IMR-90 (cell line): ENCODE data around the gene ART3. TPM values are rescaled to one million over a fixed set of nuclear protein-coding genes. Genes with fewer than 3 reads are reported as not detected.
A peak's percentile ranks its signal among the peaks of the same experiment; 100 is the strongest.

Source experiments
- ATAC-seq: fragments of 200-7000 bp; cut with Tn5 transposase; 2 replicates; pipeline ENCODE4 v1.9.1; 2020; ENCODE audit warnings: low read depth, mild to moderate bottlenecking, moderate library complexity
- BruUV-seq: library from RNA; stranded (reverse); fragments of 400-500 nt; replicated peaks from 2 replicates; lab custom pipeline; 2021; lab: Mats Ljungman, UMichigan
- CTCF ChIA-PET: fragments of 300-600 bp; formaldehyde crosslinking; extraction: SDS; loops from one replicate; lab custom pipeline; 2021; ENCODE audit warnings: antibody characterized with exemption; lab: Yijun Ruan, JAX
- POLR2A ChIA-PET: fragments of 300-600 bp; sonication (Branson Sonifier 250); formaldehyde crosslinking; loops from one replicate; lab custom pipeline; 2022; ENCODE audit warnings: antibody characterized with exemption; ENCODE audit not compliant: unreplicated experiment; lab: Charles Lee
- DNase-seq: peaks from one replicate; pipeline ENCODE4 v3.0.0; 2013
- H2AFZ ChIP-seq: replicated peaks from 2 replicates; pipeline ENCODE3; 2013; ENCODE audit warnings: low read length, mild to moderate bottlenecking; ENCODE audit not compliant: poor library complexity
- H2AK5ac ChIP-seq: 2 replicates; pipeline ENCODE4 v1.6.1; 2013; ENCODE audit warnings: low read depth, low read length, inconsistent platforms
- H2AK9ac ChIP-seq: replicated peaks from 2 replicates; pipeline ENCODE3; 2013; ENCODE audit warnings: mild to moderate bottlenecking, low read depth, low read length, moderate library complexity; ENCODE audit not compliant: poor library complexity
- H2BK120ac ChIP-seq: 2 replicates; pipeline ENCODE4 v1.6.1; 2013; ENCODE audit warnings: low read depth, low read length, inconsistent platforms
- H2BK15ac ChIP-seq: 3 replicates; pipeline ENCODE4 v1.6.1; 2013; ENCODE audit warnings: low read depth, low read length, inconsistent platforms
- H2BK20ac ChIP-seq: 2 replicates; pipeline ENCODE4 v1.6.1; 2013; ENCODE audit warnings: low read depth, mild to moderate bottlenecking, inconsistent platforms, low read length, moderate library complexity
- H2BK5ac ChIP-seq: 2 replicates; pipeline ENCODE4 v1.6.1; 2013; ENCODE audit warnings: mild to moderate bottlenecking, low read depth, low read length, inconsistent platforms; ENCODE audit not compliant: poor library complexity, severe bottlenecking
- H3K14ac ChIP-seq: replicated peaks from 2 replicates; pipeline ENCODE4 v1.6.1; 2013; ENCODE audit warnings: low read depth, low read length, inconsistent platforms
- H3K18ac ChIP-seq: 2 replicates; pipeline ENCODE4 v1.6.1; 2013; ENCODE audit warnings: low read depth, low read length, control low read depth
- H3K23ac ChIP-seq: 2 replicates; pipeline ENCODE4 v1.6.1; 2013; ENCODE audit warnings: low read depth, low read length, inconsistent platforms
- H3K27ac ChIP-seq: 2 replicates; pipeline ENCODE4 v1.5.1; 2013; ENCODE audit warnings: mild to moderate bottlenecking, control low read depth, low read length; ENCODE audit not compliant: insufficient read depth
- H3K27me3 ChIP-seq: 2 replicates; pipeline ENCODE4 v1.6.1; 2013; ENCODE audit warnings: low read length; ENCODE audit not compliant: control insufficient read depth, insufficient read depth
- H3K36me3 ChIP-seq: 2 replicates; pipeline ENCODE4 v1.6.1; 2013; ENCODE audit warnings: low read length, mixed read lengths; ENCODE audit not compliant: control insufficient read depth, insufficient read depth
- H3K4ac ChIP-seq: 2 replicates; pipeline ENCODE4 v1.6.1; 2013; ENCODE audit warnings: low read depth, low read length, inconsistent platforms
- H3K4me1 ChIP-seq: 2 replicates; pipeline ENCODE4 v1.6.1; 2013; ENCODE audit warnings: low read length, mixed read lengths; ENCODE audit not compliant: control insufficient read depth, insufficient read depth
- H3K4me2 ChIP-seq: 2 replicates; pipeline ENCODE4 v1.6.1; 2013; ENCODE audit warnings: low read depth, mild to moderate bottlenecking, control low read depth, low read length, moderate library complexity
- H3K4me3 ChIP-seq: 2 replicates; pipeline ENCODE4 v1.5.1; 2013; ENCODE audit warnings: low read depth, mild to moderate bottlenecking, control low read depth, low read length, moderate library complexity; ENCODE audit not compliant: insufficient read depth
- H3K56ac ChIP-seq: 2 replicates; pipeline ENCODE4 v1.6.1; 2013; ENCODE audit warnings: low read length, inconsistent platforms; ENCODE audit not compliant: insufficient read depth; ENCODE audit errors: extremely low read depth
- H3K79me1 ChIP-seq, 2 experiments: 2 replicates each; pipeline ENCODE4 v1.6.1; 2013; ENCODE audit warnings: low read length in 2 of 2, inconsistent platforms in 1 of 2, low read depth in 1 of 2
- H3K9ac ChIP-seq: 2 replicates; pipeline ENCODE4 v1.6.1; 2013; ENCODE audit warnings: low read depth, low read length, control low read depth
- H3K9me1 ChIP-seq: 2 replicates; pipeline ENCODE4 v1.6.1; 2013; ENCODE audit warnings: low read length, inconsistent platforms; ENCODE audit not compliant: insufficient read depth
- H3K9me3 ChIP-seq: 2 replicates; pipeline ENCODE4 v1.6.1; 2013; ENCODE audit warnings: low read length; ENCODE audit not compliant: control insufficient read depth, insufficient read depth
- H4K20me1 ChIP-seq: 2 replicates; pipeline ENCODE4 v1.6.1; 2013; ENCODE audit warnings: low read length, inconsistent platforms; ENCODE audit not compliant: insufficient read depth
- H4K5ac ChIP-seq: 2 replicates; pipeline ENCODE4 v1.6.1; 2013; ENCODE audit warnings: mild to moderate bottlenecking, low read depth, low read length, control low read depth
- H4K8ac ChIP-seq, 2 experiments: 2 replicates each; pipeline ENCODE4 v1.6.1; 2013; ENCODE audit warnings: low read depth in 2 of 2, low read length in 2 of 2, control low read depth in 1 of 2, inconsistent platforms in 1 of 2
- H4K91ac ChIP-seq: 2 replicates; pipeline ENCODE4 v1.6.1; 2013; ENCODE audit warnings: low read depth, low read length, inconsistent platforms; ENCODE audit not compliant: insufficient read depth
- BHLHE40 ChIP-seq: fragments of 150-350 bp; IDR thresholded peaks from 2 replicates; pipeline ENCODE4 v1.6.1; 2016; ENCODE audit warnings: mild to moderate bottlenecking, low read depth, low read length
- MXI1 ChIP-seq: IDR thresholded peaks from 2 replicates; pipeline ENCODE4 v1.6.1; 2012; ENCODE audit warnings: low read depth, mild to moderate bottlenecking, low read length, moderate library complexity, borderline replicate concordance
- RAD21 ChIP-seq: IDR thresholded peaks from 2 replicates; pipeline ENCODE4 v1.6.1; 2012; ENCODE audit warnings: low read length, improper control_type of control experiment
- RFX5 ChIP-seq: IDR thresholded peaks from 2 replicates; pipeline ENCODE4 v1.8.0; 2012; ENCODE audit warnings: low read depth, mild to moderate bottlenecking, low read length, moderate library complexity
- SMC3 ChIP-seq: fragments of 150-350 bp; IDR thresholded peaks from 2 replicates; pipeline ENCODE4 v1.6.1; 2016; ENCODE audit warnings: low read depth, mild to moderate bottlenecking, antibody characterized with exemption, low read length, moderate library complexity
- WGBS, 2 experiments: methylation state at CpG; one replicate each; pipeline versions ENCODE4 v1.1.5 to v1.1.7; 2013; ENCODE audit warnings: missing lambda C conversion rate in 2 of 2; ENCODE audit not compliant: insufficient read length in 1 of 2; ENCODE audit errors: extremely low coverage in 2 of 2; 5-methylcytosine and 5-hydroxymethylcytosine counted together
- dilution Hi-C: fragments of 300-500 bp; cut with HindIII; formaldehyde crosslinking; loops from one replicate; pipeline ENCODE4 v1.14.3; 2018; ENCODE audit warnings: low sequenced_read_pairs; ENCODE audit not compliant: unreplicated experiment
- in situ Hi-C: fragments of 300-500 bp; cut with MboI; formaldehyde crosslinking; loops from 3 replicates; pipeline ENCODE4 v1.14.3; 2019; ENCODE audit warnings: low sequenced_read_pairs, inconsistent platforms, mixed read lengths
- intact Hi-C: fragments of 100-400 bp; cut with micrococcal nuclease; formaldehyde crosslinking; loops from 2 replicates; pipeline ENCODE4 v1.10.0; 2022
- polyA plus RNA-seq, 3 experiments: library from polyadenylated mRNA; depleted of rRNA; stranded (reverse); fragments of >200 nt; gene quantifications; 2 replicates each; pipeline ENCODE4 v1.2.3, GENCODE V29; 2012; ENCODE audit warnings: low replicate concordance in 1 of 3
- total RNA-seq: library from RNA; depleted of rRNA; stranded (reverse); fragments of >200 nt; gene quantifications from 2 replicates; pipeline ENCODE4 v1.2.3, GENCODE V29; 2012
- TF ChIP-seq, protein P1 (sequence below): conservative IDR thresholded peaks from 2 replicates; pipeline ENCODE4 v1.5.1; 2012; ENCODE audit warnings: mild to moderate bottlenecking, low read depth, low read length, improper control_type of control experiment
- TF ChIP-seq, protein P2 (sequence below): fragments of 150-350 bp; IDR thresholded peaks from 2 replicates; pipeline ENCODE4 v1.6.1; 2017; ENCODE audit warnings: mild to moderate bottlenecking, antibody characterized with exemption, low read length, low read depth

Gene ART3
- total and polyA plus RNA-seq, 2 of the 4 experiments (the other 2 are of a cell fraction), result 0.15 TPM; not detected in 1

DNA sequence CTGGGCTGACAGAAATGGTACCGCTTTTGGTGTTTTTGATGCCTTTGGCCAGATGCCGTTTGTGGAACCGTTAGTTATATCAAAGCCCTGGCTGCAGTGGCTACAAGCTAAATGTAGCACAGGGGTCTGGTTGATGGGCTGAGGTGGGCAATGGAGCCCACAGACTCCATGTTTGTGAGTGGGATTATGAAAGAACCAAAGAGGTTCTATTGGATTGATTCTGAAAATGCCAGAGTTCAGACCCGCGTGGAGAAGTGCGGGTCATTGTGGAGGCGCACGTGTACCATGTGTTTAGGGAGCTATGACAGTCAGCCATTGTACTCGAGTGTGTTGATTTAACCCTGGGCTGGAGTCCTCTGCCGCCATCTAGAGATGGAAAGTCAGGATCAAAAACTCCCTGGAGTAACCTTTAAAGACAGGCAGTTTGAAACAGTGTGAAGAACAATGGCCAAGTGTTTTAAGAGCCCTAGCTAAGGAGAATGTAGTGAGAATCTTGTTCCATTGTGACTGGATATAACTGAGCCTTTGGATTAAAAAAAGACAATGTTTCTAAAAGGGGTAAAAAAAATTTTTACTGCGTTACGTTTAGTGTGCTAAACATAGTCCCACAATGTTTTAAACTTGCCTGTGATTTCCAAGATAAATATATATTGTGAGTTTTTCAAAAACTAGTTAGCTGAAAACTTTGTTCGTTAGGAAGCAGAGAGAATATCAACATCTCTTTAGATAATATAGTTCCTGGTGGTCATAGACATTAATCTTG, 12.7 kb downstream of the ART3 start:
- no TSS peak for BruUV-seq
- POLR2A ChIA-PET, result no interaction called here

More for the DNA sequence above, 12.7 kb downstream of the ART3 start:
- Histone ChIP-seq H3K27me3 (peaks cover 17% of the 10 kb centered on the region), H3K79me1 (no peaks in the 10 kb centered on the region), H3K4ac (no peak overlapping the region), H3K4me2 (no peak overlapping the region), H3K36me3 (no peaks in the 10 kb centered on the region), H2AK9ac (no peak overlapping the region), H2BK15ac (no peak overlapping the region), H3K9ac (no peak overlapping the region), H3K56ac (no peak overlapping the region), H3K18ac (no peak overlapping the region), H2BK5ac (no peak overlapping the region), H2BK120ac (no peak overlapping the region), H4K20me1 (no peaks in the 10 kb centered on the region), H3K27ac (no peak overlapping the region), H3K14ac (no peak overlapping the region), H3K23ac (no peak overlapping the region), H4K91ac (no peak overlapping the region), H3K9me3 (no peaks in the 10 kb centered on the region), H3K4me1 (0 out of 2 replicates have a peak, but pooled peaks cover 2% of the 10 kb centered on the region), H3K9me1 (no peaks in the 10 kb centered on the region), H2BK20ac (no peak overlapping the region), H2AFZ (peak overlapping the region; percentile 80), H3K4me3 (no peak overlapping the region), H4K5ac (no peak overlapping the region), H4K8ac (no peak overlapping the region), H2AK5ac (no peak overlapping the region)
- DNase-seq, result peak; percentile 61
- in situ Hi-C loops (no loop called here), intact Hi-C loops (loop anchor here (10.0 kb wide), 1 partner anchor 192 kb away; no protein-coding TSS in a partner anchor), dilution Hi-C loops (no loop called here)
- CTCF ChIA-PET, result interaction anchor here (1.0 to 1.9 kb wide), 7 partner anchors 9 to 96 kb away, joined by 3 to 7 read pairs (median 4); partner anchors contain the start of gene SDAD1
- 0% methylated on average over 1 of the region's 13 CpGs; no CpG with 5 or more reads in 1 of the 2 experiments for WGBS, 2 experiments
- peak; percentile 86 for ATAC-seq
- TF ChIP-seq, protein P1, sequence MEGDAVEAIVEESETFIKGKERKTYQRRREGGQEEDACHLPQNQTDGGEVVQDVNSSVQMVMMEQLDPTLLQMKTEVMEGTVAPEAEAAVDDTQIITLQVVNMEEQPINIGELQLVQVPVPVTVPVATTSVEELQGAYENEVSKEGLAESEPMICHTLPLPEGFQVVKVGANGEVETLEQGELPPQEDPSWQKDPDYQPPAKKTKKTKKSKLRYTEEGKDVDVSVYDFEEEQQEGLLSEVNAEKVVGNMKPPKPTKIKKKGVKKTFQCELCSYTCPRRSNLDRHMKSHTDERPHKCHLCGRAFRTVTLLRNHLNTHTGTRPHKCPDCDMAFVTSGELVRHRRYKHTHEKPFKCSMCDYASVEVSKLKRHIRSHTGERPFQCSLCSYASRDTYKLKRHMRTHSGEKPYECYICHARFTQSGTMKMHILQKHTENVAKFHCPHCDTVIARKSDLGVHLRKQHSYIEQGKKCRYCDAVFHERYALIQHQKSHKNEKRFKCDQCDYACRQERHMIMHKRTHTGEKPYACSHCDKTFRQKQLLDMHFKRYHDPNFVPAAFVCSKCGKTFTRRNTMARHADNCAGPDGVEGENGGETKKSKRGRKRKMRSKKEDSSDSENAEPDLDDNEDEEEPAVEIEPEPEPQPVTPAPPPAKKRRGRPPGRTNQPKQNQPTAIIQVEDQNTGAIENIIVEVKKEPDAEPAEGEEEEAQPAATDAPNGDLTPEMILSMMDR, result peak; percentile 57
- TF ChIP-seq BHLHE40 (peak; percentile 65; the same call in 1 of the 2 replicates), RAD21 (peak; percentile 54), SMC3 (peak; percentile 45), MXI1 (peak; percentile 88), RFX5 (no peak)
- TF ChIP-seq, protein P2, sequence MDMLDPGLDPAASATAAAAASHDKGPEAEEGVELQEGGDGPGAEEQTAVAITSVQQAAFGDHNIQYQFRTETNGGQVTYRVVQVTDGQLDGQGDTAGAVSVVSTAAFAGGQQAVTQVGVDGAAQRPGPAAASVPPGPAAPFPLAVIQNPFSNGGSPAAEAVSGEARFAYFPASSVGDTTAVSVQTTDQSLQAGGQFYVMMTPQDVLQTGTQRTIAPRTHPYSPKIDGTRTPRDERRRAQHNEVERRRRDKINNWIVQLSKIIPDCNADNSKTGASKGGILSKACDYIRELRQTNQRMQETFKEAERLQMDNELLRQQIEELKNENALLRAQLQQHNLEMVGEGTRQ, result no peak
